Retinal pigment epithelial cell (primary cell): ENCODE results near the gene CAV1.

Experiments
- DNase-seq: peaks from one replicate; pipeline ENCODE4 v3.0.0-alpha.2; 2010; ENCODE audit warnings: low read depth
- H3K4me3 ChIP-seq: 2 replicates; pipeline ENCODE4 v1.5.1; 2011; ENCODE audit warnings: mild to moderate bottlenecking, low read length, control low read depth, moderate library complexity
- TF ChIP-seq, protein P1 (sequence below): conservative IDR thresholded peaks from 2 replicates; pipeline ENCODE4 v1.5.1; 2011; ENCODE audit warnings: low read depth, low read length, control low read depth, inconsistent platforms

The CAV1 gene

DNA sequence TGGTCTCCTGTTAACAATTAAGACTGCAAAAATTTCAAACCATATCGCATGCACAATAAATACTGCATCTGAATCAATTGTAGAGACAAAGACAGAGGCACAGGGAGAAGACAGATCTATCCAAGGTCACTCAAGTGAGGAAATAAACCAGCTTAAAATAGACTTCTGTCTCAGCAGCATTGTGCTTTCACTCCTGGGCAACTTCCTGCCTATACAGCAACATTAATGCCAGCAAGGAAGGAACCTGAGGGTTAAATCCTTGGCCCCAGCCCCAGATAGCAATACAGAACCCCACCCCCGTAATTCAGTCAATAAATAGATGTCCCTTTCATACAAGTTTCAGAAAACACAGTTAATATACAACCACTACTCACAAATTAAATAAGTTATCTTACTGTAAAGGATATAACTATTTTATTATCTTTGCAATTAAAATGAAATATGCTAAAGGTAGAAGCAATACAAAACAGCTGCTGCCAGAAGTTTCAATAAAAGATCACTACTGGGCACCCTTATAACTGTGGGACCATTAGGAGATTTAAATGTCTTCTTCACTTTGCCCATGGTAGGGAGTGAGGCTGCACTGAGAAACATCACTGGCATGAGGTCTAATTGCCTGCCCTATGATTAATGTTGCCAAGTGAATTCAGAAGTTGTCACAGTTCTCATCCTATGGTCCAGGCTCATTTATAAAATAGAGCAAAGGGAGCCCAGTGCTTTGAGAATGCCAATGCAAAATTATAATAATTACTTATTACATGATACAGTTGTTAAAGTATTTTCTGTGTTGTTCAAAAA lies 49.4 kb downstream of the CAV1 start:
- H3K4me3 ChIP-seq, result no peak overlapping the region
- TF ChIP-seq, protein P1, sequence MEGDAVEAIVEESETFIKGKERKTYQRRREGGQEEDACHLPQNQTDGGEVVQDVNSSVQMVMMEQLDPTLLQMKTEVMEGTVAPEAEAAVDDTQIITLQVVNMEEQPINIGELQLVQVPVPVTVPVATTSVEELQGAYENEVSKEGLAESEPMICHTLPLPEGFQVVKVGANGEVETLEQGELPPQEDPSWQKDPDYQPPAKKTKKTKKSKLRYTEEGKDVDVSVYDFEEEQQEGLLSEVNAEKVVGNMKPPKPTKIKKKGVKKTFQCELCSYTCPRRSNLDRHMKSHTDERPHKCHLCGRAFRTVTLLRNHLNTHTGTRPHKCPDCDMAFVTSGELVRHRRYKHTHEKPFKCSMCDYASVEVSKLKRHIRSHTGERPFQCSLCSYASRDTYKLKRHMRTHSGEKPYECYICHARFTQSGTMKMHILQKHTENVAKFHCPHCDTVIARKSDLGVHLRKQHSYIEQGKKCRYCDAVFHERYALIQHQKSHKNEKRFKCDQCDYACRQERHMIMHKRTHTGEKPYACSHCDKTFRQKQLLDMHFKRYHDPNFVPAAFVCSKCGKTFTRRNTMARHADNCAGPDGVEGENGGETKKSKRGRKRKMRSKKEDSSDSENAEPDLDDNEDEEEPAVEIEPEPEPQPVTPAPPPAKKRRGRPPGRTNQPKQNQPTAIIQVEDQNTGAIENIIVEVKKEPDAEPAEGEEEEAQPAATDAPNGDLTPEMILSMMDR, result no peak
- DNase-seq, result no peak

DNA sequence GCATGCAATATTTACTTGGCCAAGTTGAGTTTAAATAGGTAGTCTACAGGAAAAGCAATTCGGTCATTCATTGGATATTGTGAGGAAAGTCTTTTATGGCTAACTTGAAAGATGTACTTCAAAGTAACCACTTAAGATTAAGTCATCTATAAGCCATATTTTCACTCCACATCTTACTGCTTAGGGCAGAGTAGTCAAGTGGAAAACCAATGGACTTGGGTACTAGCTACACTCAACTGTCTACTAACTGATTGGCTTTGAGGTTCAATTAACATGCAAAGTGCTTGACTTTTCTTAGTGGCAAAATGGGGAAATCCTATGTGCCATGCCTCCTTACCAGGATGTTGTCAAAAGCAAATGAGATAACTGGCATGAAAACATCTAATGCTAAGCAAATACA lies 51.0 kb downstream of the CAV1 start:
- H3K4me3 ChIP-seq, result no peak overlapping the region
- TF ChIP-seq, protein P1, result no peak
- no peak for DNase-seq

DNA sequence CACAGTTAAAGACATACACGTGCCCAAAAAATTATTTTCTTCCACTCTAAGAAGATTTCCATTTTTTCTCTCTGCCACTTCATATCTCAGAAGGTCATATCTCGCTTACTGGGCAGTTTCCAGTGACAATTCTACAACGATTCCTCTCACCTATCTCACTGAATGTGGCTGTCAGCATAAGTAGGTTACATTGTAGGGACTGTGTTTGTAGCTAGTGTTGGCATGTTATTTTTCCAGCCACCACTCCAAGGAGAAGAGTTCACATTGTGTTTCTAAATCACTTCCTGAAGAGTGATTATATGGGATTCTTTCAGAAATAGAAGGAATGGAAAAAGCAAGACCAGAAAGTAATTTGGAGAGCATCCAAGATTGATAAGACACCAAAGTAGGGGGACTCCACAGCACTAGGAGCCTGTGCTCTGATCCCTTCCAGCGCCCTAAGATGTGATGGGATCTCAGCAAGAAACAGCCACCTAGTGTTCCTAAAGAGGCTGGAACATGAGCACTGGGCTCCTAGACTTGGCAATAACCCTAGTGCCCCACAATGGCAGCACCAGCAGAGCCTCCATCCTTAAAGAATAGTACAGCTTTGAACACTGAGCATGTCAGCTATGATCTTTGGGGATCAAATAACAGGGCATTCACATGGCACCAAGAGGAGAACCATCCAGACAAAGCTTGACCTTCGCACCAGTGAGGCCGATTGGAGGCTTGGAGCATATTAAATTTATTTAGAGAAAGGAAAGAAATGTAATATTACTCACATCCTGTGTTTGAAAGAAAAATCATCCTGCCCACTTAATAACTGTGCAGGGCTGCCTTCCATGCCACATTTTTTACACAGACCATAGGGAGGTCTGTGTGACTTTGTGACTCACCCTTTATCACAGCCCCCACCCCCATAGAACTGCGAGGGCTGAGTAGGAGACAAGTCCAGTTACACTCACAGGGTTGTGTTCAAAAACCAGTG lies 51.8 kb downstream of the CAV1 start:
- TF ChIP-seq, protein P1, result no peak
- DNase-seq, result peak; percentile 65
- no peak overlapping the region for H3K4me3 ChIP-seq

DNA sequence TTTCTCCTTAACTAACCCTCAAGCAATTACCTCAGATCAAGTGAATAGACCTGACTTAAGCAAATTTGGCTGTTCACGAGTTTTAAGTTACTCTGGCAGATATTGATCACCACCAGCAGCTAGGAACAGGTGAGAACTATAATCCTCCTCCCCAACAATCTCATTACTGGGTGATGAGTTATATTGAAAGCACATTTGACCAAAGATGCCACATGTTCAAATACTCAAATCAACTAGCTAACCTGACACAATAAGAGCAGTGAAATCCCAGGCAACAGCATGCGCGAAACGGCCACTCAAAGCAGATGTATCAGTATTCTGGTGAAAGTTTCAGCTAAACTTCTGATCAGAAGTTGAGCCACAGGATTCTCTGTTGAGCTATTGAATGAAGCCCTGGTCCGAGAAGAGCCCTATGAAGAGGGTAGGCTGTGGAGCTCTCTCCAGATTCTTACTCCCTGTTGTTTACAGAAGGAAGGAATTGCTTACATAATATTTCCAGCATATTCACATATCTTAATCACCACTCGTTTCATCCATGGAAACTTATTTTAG lies 52.6 kb downstream of the CAV1 start:
- TF ChIP-seq, protein P1, result no peak
- no peak for DNase-seq
- H3K4me3 ChIP-seq, result no peak overlapping the region

DNA sequence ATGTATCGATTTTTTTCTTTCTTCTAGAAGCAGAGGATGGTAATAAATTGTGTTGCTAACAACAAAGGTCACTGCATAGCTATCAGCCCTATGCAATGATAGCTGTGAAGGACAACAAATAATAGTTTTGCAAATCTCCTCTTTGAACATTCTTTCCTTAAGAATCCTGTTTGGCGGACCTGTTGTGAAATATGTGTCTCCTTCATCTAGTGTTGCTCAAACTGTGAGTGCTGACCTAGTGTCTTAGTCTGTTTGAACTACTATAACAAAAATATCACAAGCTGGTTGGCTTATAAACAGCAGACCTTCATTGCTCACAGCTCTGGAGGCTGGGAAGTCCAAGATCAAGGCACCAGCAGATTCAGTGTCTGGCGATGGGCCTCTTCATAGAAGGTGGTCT lies 53.7 kb downstream of the CAV1 start:
- H3K4me3 ChIP-seq, result no peak overlapping the region
- no peak for DNase-seq
- TF ChIP-seq, protein P1, result no peak

DNA sequence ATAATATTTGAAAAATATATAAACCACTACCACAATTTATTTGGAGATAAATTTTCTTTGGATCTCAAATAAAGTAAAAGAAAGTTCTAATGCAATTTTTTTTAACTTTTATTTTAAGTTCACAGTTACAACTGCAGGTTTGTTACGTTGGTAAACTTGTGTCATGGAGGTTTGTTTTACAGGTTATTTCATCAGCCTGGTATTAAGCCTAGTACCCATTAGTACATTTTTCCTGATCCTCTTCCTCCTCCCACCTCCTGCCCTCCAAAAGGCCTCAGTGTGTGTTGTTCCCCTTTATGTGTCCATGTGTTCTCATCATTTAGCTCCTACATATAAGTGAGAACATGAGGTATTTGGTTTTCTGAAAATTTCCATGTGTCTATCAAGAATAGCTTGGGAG lies 54.5 kb downstream of the CAV1 start:
- DNase-seq, result no peak
- TF ChIP-seq, protein P1, result no peak
- no peak overlapping the region for H3K4me3 ChIP-seq
